Activated CD4-positive, CD25-positive, alpha-beta regulatory T cell treated with anti-CD3 and anti-CD28 coated beads, Interleukin-2, amount 50 U/mL, for 72 hours (primary cell): ENCODE measurements around the gene CCDC85C.

Experiments
- DNase-seq: peaks from one replicate; pipeline ENCODE4 v3.0.0; 2021

The CCDC85C gene

DNA sequence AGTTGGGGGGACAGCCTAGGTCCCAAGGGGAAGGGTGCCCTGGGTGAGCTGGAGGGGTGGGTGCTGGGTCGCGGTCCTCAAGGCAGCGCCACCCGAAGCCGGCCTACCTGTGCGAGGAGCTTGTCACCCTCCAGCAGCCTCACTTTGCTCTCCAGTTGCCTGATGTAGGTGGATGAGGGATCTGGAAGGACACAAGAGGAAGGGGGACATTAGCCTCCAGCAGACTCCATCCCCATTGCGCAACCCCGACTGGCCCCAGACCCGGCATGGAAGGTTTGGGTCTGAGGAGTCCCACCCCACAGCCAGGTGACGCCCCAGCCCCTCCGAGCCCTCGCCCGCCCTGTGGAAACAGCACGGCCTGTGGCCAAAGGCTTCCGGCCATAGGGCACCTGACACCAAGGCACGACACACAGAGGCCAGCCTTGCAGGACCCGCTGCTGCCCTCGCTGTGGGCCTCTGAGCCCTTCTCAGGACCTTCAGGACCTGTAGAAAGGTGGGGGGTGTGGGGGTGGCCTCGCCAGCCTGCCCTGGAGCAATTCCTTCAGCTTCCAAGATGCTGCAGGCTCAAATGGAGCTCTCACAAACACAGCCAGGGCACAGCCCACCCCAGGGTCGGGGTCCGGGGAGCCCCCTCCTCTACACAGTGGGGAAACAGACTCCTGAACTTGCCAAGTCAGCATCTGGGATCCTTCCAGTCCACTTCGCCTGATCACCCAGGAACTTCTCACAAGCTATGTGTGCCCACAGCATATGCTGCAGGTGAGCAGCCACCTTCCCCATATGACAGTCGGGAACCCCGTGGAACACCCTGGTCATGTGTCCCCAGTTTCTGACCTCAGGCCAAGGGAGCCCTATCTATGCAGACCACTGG, 67.9 kb downstream of the CCDC85C start:
- no peak for DNase-seq

DNA sequence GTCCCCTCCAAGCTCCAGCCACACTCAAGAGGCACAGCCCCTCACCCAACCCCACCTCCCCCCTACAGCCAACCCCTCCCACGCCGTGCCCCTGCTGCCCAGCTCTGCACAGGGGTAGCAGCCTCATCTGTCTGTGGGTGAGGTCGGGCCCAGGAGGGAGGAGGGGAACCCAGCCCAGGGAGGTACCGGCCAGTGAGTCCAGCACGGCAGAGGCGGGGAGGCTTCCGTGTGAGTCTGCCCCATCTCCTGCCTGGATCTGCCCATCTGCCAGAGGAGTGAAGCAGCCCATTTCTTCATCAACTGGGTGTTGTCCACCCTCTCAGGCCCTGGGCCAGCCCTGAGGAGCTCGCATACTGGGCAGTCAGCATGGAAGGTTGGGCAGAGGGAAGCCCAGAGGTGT, 68.6 kb downstream of the CCDC85C start:
- no peak for DNase-seq

DNA sequence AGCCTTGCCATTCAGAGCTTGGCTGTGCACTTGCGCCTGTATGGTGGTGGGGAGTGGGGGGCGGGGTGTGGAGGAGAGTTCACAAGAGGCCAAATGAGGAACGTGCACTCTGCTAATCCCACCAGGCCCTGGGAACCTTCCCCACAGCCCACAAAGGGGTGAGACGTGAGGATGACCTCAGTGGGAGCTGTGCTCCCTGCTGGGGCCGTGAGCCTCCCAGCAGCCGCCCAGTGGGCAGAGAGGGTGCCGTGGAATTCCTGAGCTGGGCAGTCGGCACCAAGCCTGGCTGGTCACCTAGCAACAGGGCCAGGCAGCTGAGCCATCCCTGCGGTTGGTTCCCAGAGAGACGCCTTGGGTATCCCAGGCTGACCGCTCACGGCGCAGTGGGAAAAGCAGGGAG, 69.1 kb downstream of the CCDC85C start:
- no peak for DNase-seq

GRCh38 chr14:99534333-99534732, 69.7 kb downstream of the CCDC85C start:
- no peak for DNase-seq

DNA sequence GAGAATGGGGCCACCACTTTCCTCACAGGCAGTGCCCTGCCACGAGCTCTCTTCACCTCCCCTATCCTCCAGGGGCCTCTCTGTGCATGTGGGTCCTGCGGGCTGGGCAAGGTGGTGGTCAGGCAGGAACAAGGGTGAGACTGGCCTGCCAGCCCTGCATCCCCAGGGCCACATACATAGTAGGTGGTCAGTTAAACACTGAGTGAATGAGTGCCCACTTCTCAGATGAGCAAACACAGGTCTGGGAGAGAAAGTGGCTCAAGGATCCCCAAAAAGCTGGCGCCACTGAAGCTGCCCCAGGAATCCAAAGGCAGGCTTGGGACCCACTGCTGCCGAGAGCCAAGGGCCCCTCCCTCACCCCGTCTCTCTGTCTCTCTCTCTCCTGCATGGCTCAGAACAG, 71.7 kb downstream of the CCDC85C start:
- DNase-seq, result no peak

GRCh38 chr14:99531251-99532096, 72.5 kb downstream of the CCDC85C start:
- no peak for DNase-seq

DNA sequence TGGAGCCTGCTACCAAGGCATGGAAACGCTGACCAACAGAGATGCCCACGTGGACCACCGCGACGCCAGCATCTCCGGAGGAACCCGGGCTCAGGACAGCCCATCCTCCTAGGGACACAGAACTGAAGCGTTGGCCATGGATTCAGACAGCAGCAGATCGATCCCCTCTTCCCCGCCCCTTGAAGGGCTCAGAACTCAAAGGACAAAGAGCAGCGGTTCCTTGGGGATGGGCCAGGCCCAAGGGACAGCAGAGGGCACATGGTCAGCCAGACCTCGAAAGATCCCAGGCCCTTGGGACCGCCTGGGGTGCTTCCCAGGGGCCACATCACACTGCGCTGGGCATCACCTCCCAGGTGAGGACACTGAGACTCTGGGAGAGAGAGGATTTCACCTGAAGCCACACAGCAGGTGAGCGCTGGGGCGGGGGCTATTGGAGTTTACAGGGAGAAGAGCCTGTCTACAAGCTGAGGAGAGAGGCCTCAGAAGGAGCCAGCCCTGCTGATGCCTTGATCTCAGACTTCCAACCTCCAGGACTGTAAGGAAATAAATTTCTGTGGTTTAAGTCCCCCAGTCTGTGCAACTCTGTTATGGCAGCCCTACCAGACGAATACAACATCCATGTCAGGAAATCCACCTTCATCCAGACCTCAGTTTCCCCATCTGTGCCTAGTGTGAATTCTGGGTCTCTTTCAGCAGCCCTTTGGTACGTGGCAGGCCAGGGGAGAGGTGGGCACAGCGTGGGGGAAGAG, 73.4 kb downstream of the CCDC85C start:
- DNase-seq, result no peak

GRCh38 chr14:99529899-99530298, 74.1 kb downstream of the CCDC85C start:
- no peak for DNase-seq

DNA sequence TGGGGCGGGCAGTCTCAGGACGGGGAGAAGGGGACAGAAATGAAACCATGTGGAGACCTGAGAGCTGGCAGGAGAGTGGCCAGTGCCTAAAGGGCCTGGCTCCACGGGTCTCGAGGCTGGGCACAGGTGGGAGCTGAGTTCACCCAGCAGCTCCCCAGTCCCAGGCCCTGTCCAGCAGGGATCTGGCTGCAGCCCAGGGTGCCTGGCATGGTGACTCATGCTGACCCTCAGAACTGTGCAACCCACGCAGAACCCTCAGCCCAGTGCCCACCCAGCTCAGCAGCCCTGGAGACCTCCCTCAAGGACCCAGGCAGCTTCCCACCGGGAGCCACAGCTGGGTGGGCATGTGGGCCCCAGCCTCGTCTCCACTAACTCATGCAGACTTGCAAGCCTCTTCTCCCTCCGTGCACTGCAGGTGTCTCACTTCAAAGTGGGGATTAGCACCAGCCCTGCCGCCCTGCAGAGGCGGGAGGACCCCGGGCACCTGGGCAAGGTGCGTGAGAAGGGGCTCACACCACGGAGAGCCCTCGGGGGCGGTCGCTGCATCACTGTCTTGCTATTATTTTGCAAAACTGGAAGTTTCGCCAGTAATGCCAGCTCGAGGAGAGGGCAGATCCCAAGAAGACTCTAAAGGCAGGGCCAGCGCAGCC, 76.5 kb downstream of the CCDC85C start:
- no peak for DNase-seq

DNA sequence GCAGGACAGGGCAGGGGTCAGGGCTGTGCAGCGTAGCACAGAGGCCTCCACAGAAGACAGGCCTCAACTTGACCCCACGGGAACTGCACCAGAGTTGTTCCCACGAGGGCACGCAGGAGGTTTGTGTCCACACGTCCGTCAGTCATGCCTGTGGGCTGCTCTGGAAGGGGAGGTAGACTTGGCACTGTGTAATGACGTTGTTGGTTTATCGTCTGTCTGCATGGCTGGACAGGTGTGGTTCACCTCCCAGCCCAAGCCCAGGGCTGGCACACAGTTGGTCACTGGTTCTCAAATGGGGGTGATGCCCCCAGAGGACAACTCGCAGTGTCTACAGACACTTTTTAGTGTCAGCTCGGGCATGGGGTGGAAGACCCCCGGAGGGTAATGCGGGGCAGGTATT, 77.0 kb downstream of the CCDC85C start:
- DNase-seq, result no peak

- DNase-seq, result no peak
These were observed 78.3 kb downstream of the CCDC85C start for GRCh38 chr14:99525699-99526080.

GRCh38 chr14:99524804-99525698, 79.0 kb downstream of the CCDC85C start:
- no peak for DNase-seq

- no peak for DNase-seq
These were observed 79.8 kb downstream of the CCDC85C start for GRCh38 chr14:99524091-99524661.

- DNase-seq, result no peak
These were observed 80.3 kb downstream of the CCDC85C start for GRCh38 chr14:99523704-99524055.

- DNase-seq, result no peak
These were observed 80.9 kb downstream of the CCDC85C start for GRCh38 chr14:99522934-99523703.

DNA sequence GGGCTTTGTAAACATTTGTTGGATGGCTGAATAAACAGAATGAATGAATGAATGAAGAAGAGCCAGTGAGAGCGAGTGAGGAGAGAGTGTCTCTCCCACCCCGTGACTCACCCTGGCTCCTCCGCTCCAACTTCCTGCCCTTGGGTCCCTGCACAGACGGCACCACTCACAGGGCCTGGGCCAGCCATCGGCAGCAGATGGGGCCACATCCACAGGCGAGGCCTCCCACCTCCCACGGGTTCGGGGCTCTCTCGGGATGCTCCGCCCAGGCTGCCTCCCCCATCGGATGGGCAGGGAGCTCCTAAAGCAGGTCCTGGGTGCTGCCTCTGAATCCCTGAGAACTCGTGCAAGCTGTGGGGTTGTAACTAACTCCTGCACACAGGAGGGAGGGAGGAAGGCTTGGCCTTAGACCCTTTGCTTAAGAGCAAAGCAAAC, 81.5 kb downstream of the CCDC85C start:
- no peak for DNase-seq

GRCh38 chr14:99522025-99522401, 82.0 kb downstream of the CCDC85C start:
- DNase-seq, result no peak

DNA sequence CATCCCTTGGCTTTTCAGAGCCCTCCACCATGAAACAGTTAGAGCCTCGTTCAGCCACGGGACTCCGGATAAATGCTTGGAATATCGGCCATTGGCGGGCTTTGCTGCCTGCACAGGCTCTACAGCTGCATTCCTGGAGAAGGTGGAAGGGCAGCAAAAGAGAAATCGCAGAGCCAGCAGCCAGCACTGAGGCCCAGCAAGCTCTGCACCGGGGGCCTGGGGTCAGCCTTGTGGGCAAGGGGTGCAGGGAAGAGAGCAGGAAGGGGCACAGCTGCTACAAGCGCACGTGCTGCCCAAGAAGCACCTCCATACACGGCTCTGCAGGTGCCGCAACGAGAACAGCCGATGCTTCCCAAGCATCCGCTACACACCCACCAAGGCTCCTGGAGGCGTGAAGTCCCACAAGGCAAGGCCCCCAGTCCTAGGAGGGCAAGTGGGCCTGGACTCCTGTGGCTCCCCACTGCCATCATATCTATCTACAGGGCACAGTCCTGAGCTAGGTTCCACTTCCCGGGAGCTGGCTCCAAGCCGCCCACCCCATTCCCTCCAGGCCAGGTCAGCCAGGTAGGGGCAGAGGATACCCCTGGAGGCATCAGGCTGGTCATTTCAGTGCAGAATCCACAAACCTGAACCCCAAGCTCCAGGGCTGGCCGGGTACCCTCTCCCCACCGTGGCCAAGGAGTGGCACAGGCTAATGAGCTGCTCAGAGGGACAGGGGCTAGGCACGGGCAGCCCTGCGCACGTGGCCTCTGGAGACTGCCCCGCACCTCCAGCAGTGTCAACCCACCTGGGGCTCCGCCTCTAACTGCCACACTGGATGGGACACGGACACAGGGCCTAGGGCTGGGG, 82.6 kb downstream of the CCDC85C start:
- DNase-seq, result no peak

GRCh38 chr14:99520571-99521081, 83.4 kb downstream of the CCDC85C start:
- DNase-seq, result no peak
